GM11168 (cell line): ENCODE measurements around the gene LEMD2.

Experiments used
- in situ Hi-C: fragments of 300-500 bp; cut with MboI; formaldehyde crosslinking; loops from one replicate; pipeline ENCODE4 v1.12.0; 2022; ENCODE audit warnings: low sequenced_read_pairs; ENCODE audit not compliant: unreplicated experiment

LEMD2 gene

GRCh38 chr6:33761922-33762629 is 26.9 kb downstream of the LEMD2 start:
- in situ Hi-C loops, result loop anchor here (10.0 kb wide), 1 partner anchor 47 kb away; the partner anchor contains the start of gene UQCC2

- in situ Hi-C loops, result loop anchor here (10.0 kb wide), 1 partner anchor 47 kb away; the partner anchor contains the start of gene UQCC2
Measured at GRCh38 chr6:33761581-33761921, 27.4 kb downstream of the LEMD2 start.

GRCh38 chr6:33759887-33760629 is 28.9 kb downstream of the LEMD2 start:
- in situ Hi-C loops, result loop anchor here (10.0 kb wide), 1 partner anchor 45 kb away; the partner anchor contains the start of gene UQCC2

- in situ Hi-C loops, result no loop called here
Measured at GRCh38 chr6:33758815-33759216, 30.1 kb downstream of the LEMD2 start.

- in situ Hi-C loops, result no loop called here
Measured at GRCh38 chr6:33757906-33758305, 31.0 kb downstream of the LEMD2 start.

GRCh38 chr6:33757113-33757512 is 31.8 kb downstream of the LEMD2 start:
- in situ Hi-C loops, result no loop called here

- in situ Hi-C loops, result no loop called here
Measured at GRCh38 chr6:33756211-33756954, 32.5 kb downstream of the LEMD2 start.

GRCh38 chr6:33755070-33755869 is 33.7 kb downstream of the LEMD2 start:
- in situ Hi-C loops, result no loop called here

- in situ Hi-C loops, result no loop called here
Measured at GRCh38 chr6:33754222-33754621, 34.7 kb downstream of the LEMD2 start.

- in situ Hi-C loops, result no loop called here
Measured at GRCh38 chr6:33752646-33753015, 36.3 kb downstream of the LEMD2 start.

- in situ Hi-C loops, result no loop called here
Measured at GRCh38 chr6:33751771-33752645, 36.9 kb downstream of the LEMD2 start.

GRCh38 chr6:33750244-33750991 is 38.5 kb downstream of the LEMD2 start:
- in situ Hi-C loops, result no loop called here

GRCh38 chr6:33749401-33749800 is 39.5 kb downstream of the LEMD2 start:
- in situ Hi-C loops, result no loop called here

- in situ Hi-C loops, result no loop called here
Measured at GRCh38 chr6:33748841-33749240, 40.1 kb downstream of the LEMD2 start.

GRCh38 chr6:33747823-33748222 is 41.1 kb downstream of the LEMD2 start:
- in situ Hi-C loops, result no loop called here

GRCh38 chr6:33746651-33747100 is 42.3 kb downstream of the LEMD2 start, which contains the start of gene IP6K3:
Gene IP6K3, minus strand, starts transcription at chr6:33746905. Its CDS starts 11,429 bp downstream, at chr6:33735476.
- in situ Hi-C loops, result no loop called here

- in situ Hi-C loops, result no loop called here
Measured at GRCh38 chr6:33746036-33746600, 42.8 kb downstream of the LEMD2 start.

- in situ Hi-C loops, result no loop called here
Measured at GRCh38 chr6:33745548-33745947, 43.4 kb downstream of the LEMD2 start.
